GM20000 (cell line): Measurements from ENCODE around the gene PGRMC1.
"Not testable (repeated sequence)": the region's sequence is repeated elsewhere in the genome, so short reads cannot be mapped to it uniquely, and the experiment has no call there.

Experiments used
- DNase-seq: peaks from one replicate; pipeline ENCODE4 v3.0.0; 2012; ENCODE audit warnings: low spot score
- TF ChIP-seq, protein P1 (sequence below): IDR thresholded peaks from 2 replicates; pipeline ENCODE4 v1.5.1; 2012; ENCODE audit warnings: mild to moderate bottlenecking, control low read depth; ENCODE audit errors: extremely low read depth, missing control alignments

PGRMC1 gene

GRCh38 chrX:119251386-119251785 lies 15.3 kb downstream of the PGRMC1 start:
- TF ChIP-seq, protein P1, sequence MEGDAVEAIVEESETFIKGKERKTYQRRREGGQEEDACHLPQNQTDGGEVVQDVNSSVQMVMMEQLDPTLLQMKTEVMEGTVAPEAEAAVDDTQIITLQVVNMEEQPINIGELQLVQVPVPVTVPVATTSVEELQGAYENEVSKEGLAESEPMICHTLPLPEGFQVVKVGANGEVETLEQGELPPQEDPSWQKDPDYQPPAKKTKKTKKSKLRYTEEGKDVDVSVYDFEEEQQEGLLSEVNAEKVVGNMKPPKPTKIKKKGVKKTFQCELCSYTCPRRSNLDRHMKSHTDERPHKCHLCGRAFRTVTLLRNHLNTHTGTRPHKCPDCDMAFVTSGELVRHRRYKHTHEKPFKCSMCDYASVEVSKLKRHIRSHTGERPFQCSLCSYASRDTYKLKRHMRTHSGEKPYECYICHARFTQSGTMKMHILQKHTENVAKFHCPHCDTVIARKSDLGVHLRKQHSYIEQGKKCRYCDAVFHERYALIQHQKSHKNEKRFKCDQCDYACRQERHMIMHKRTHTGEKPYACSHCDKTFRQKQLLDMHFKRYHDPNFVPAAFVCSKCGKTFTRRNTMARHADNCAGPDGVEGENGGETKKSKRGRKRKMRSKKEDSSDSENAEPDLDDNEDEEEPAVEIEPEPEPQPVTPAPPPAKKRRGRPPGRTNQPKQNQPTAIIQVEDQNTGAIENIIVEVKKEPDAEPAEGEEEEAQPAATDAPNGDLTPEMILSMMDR = no peak

GRCh38 chrX:119252716-119253115 lies 16.6 kb downstream of the PGRMC1 start:
- TF ChIP-seq, protein P1 = no peak
- DNase-seq = no peak

More at GRCh38 chrX:119251386-119251785, 15.3 kb downstream of the PGRMC1 start:
- no peak for DNase-seq

- peak; percentile 29 for DNase-seq
- TF ChIP-seq, protein P1 = peak; percentile 35
Measured at GRCh38 chrX:119266364-119266995, 30.4 kb downstream of the PGRMC1 start.

DNA sequence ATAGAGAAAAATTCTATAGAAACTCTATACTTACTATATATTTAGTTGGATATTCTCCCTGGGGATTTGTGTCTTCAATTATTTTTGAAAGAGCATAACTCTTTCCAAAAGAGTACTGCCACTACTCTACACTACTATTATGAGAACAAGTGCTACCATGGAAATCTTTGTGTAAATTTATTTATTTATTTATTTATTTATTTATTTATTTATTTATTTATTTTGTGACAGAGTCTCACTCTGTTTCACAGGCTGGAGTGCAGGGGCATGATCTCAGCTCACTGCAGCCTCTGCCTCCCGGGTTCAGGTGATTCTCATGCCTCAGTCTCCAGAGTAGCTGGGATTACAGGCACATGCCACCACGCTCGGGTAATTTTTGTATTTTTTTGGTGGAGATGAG lies 31.0 kb downstream of the PGRMC1 start:
- DNase-seq = not testable (repeated sequence)

DNA sequence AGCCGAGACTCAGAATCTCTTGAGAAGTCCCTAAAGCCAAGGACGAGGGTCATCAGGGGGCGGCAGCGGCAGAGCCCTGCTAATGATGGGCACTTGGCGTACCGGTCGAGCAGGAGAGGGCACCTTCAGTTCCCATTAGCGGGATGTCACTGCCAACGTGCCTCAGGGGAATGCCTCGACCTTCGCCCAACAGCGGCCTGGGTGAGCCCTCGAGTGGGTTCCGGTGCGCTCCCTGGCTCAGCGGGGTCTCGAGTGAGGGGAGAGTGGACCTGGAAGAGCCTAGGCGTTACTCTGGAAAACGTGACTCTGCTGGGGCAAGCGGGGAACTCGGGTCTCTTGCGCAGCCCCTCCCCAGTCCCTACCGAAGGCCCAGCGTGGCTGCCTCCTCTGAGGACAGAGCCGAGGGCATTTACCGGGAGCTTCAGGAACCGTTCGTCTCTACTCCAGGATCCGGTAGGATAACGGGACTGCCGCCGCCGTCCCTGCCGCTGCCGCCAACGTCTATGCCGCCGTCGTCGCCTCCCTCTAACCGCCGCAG lies 36.9 kb downstream of the PGRMC1 start:
- no peak for DNase-seq
- TF ChIP-seq, protein P1 = no peak

- peak; percentile 59 for DNase-seq
- TF ChIP-seq, protein P1 = peak; percentile 1
Measured at GRCh38 chrX:119273420-119274192, 37.5 kb downstream of the PGRMC1 start.

GRCh38 chrX:119282347-119282746 lies 46.3 kb downstream of the PGRMC1 start:
- DNase-seq = not testable (repeated sequence)

GRCh38 chrX:119288890-119289393 lies 52.9 kb downstream of the PGRMC1 start:
- no peak for DNase-seq
- TF ChIP-seq, protein P1 = no peak
